HepG2 (cell line): ENCODE data around the gene MLLT10. TPM values are rescaled to one million over a fixed set of nuclear protein-coding genes. Genes with fewer than 3 reads are reported as not detected.
A peak's percentile ranks its signal among the peaks of the same experiment; 100 is the strongest.

ENCODE experiments used
- GTF3A ChIP-seq: sonication (generic); formaldehyde crosslinking; conservative IDR thresholded peaks from 2 replicates; pipeline ENCODE4 v1.4.0; 2020; ENCODE audit warnings: mild to moderate bottlenecking, missing genetic modification reagents
- HMG20A ChIP-seq: IDR thresholded peaks from 2 replicates; pipeline ENCODE4 v1.6.1; 2016; ENCODE audit warnings: borderline replicate concordance
- JUND ChIP-seq: sonication (generic); formaldehyde crosslinking; IDR thresholded peaks from 2 replicates; pipeline ENCODE4 v1.8.0; 2022; ENCODE audit warnings: mild to moderate bottlenecking, missing genetic modification reagents
- KLF15 ChIP-seq: sonication (generic); formaldehyde crosslinking; IDR thresholded peaks from 2 replicates; pipeline ENCODE4 v1.8.1; 2023; ENCODE audit warnings: borderline replicate concordance, mild to moderate bottlenecking, inconsistent platforms, missing genetic modification reagents, mixed read lengths
- KMT2B ChIP-seq: IDR thresholded peaks from 2 replicates; pipeline ENCODE4 v1.6.1; 2016; ENCODE audit warnings: missing genetic modification reagents, missing compliant biosample characterization
- NFYC ChIP-seq: IDR thresholded peaks from 2 replicates; pipeline ENCODE4 v1.6.1; 2016; ENCODE audit warnings: missing genetic modification reagents, missing compliant biosample characterization
- SOX5 ChIP-seq: IDR thresholded peaks from 2 replicates; pipeline ENCODE4 v1.6.1; 2016; ENCODE audit warnings: borderline replicate concordance
- ZFP1 ChIP-seq: IDR thresholded peaks from 2 replicates; pipeline ENCODE4 v1.6.1; 2016
- ZNF224 ChIP-seq: sonication (generic); formaldehyde crosslinking; IDR thresholded peaks from 2 replicates; pipeline ENCODE4 v1.5.0; 2020; ENCODE audit warnings: mild to moderate bottlenecking, missing genetic modification reagents
- polyA plus RNA-seq, 8 experiments: library from polyadenylated mRNA; depleted of rRNA in 3 of 8; stranded (reverse) in 7 of 8; unstranded in 1 of 8; fragments of >200 nt; fragmentation: Illumina TruSeq in 4 of 8; extraction: Trizol in 4 of 8; gene quantifications; 2 replicates each; pipeline versions ENCODE4 v1.2.1 to v1.2.3, GENCODE V29; 2011 to 2016; ENCODE audit warnings: low read depth in 4 of 8, missing spikeins in 1 of 8, mixed read lengths in 1 of 8; ENCODE audit not compliant: insufficient read depth in 1 of 8
- total RNA-seq, 5 experiments: library from RNA; depleted of rRNA; stranded (reverse); fragments of >200 nt; fragmentation: Illumina TruSeq; extraction: Trizol; gene quantifications; 2 replicates each; pipeline ENCODE4 v1.2.3, GENCODE V29; 2016; ENCODE audit warnings: low read depth in 1 of 5
- TF ChIP-seq, protein P1 (sequence below): sonication (generic); formaldehyde crosslinking; IDR thresholded peaks from 2 replicates; pipeline ENCODE4 v1.4.0; 2020; ENCODE audit warnings: missing genetic modification reagents
- TF ChIP-seq, protein P2 (sequence below): IDR thresholded peaks from 2 replicates; pipeline ENCODE4 v1.6.1; 2016
- TF ChIP-seq, protein P3 (sequence below): sonication (generic); formaldehyde crosslinking; IDR thresholded peaks from 2 replicates; pipeline ENCODE4 v1.5.1; 2020; ENCODE audit warnings: mild to moderate bottlenecking, missing genetic modification reagents, borderline replicate concordance
- TF ChIP-seq, protein P4 (sequence below), 2 experiments: fragments of 450-650 bp in 1 of 2; sonication (generic) in 1 of 2; formaldehyde crosslinking; IDR thresholded peaks; 2 replicates each; pipeline versions ENCODE4 v1.5.0 to v1.8.0; 2020 to 2022; ENCODE audit warnings: mild to moderate bottlenecking in 1 of 2, missing genetic modification reagents in 1 of 2
- TF ChIP-seq, protein P5 (sequence below): sonication (generic); formaldehyde crosslinking; IDR thresholded peaks from 2 replicates; pipeline ENCODE4 v1.5.1; 2020; ENCODE audit warnings: missing genetic modification reagents, mild to moderate bottlenecking, borderline replicate concordance
- TF ChIP-seq, protein P6 (sequence below): sonication (generic); formaldehyde crosslinking; IDR thresholded peaks from 2 replicates; pipeline ENCODE4 v1.8.0; 2022; ENCODE audit warnings: missing genetic modification reagents, mild to moderate bottlenecking, borderline replicate concordance

MLLT10 gene
- total and polyA plus RNA-seq, 2 of the 13 experiments (the other 11 are each of a cell fraction or from before 2014, with no cell fraction given) = 51.3 to 84.1 TPM

DNA sequence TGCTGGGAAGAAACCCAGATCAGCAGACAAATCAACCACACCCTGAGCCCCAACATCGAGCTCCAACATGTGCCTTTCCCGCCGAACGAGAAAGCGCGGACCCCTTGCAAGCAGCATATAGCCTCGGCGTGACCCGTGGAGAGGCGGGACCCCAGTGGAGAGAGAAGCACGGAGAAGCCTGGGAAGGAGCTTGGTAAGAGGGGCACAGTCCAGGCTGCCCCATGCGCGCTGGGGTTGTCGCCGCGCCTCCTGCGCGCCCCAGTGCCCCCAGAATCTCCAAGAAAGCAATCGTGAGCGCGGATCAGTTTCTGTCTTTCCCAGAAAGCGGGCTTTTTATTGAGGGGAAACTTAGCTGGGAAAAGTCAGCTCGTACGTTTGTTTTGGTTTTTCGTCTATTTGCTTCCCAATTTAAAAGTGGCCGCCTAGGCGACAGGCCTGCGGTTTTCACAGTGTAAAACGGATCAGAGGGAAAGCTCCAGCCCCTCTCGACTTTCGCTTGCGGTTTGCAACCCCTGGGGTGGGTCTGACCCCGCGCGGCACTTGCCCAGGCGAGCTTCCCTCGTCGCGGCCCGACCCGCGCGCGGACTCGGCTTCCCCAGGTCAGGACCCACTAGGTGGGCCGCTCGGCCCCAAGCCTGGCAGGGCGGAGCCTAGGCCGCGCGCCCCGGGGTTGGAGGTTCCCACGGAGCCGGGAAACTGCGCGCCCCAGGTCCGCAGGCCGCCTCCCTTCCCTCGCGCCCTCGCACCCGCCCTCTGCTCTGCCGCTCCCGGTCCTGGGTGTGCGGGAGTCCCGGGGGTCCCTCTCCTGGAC is 39.6 kb upstream of the MLLT10 start (continued):
- TF ChIP-seq, protein P1, sequence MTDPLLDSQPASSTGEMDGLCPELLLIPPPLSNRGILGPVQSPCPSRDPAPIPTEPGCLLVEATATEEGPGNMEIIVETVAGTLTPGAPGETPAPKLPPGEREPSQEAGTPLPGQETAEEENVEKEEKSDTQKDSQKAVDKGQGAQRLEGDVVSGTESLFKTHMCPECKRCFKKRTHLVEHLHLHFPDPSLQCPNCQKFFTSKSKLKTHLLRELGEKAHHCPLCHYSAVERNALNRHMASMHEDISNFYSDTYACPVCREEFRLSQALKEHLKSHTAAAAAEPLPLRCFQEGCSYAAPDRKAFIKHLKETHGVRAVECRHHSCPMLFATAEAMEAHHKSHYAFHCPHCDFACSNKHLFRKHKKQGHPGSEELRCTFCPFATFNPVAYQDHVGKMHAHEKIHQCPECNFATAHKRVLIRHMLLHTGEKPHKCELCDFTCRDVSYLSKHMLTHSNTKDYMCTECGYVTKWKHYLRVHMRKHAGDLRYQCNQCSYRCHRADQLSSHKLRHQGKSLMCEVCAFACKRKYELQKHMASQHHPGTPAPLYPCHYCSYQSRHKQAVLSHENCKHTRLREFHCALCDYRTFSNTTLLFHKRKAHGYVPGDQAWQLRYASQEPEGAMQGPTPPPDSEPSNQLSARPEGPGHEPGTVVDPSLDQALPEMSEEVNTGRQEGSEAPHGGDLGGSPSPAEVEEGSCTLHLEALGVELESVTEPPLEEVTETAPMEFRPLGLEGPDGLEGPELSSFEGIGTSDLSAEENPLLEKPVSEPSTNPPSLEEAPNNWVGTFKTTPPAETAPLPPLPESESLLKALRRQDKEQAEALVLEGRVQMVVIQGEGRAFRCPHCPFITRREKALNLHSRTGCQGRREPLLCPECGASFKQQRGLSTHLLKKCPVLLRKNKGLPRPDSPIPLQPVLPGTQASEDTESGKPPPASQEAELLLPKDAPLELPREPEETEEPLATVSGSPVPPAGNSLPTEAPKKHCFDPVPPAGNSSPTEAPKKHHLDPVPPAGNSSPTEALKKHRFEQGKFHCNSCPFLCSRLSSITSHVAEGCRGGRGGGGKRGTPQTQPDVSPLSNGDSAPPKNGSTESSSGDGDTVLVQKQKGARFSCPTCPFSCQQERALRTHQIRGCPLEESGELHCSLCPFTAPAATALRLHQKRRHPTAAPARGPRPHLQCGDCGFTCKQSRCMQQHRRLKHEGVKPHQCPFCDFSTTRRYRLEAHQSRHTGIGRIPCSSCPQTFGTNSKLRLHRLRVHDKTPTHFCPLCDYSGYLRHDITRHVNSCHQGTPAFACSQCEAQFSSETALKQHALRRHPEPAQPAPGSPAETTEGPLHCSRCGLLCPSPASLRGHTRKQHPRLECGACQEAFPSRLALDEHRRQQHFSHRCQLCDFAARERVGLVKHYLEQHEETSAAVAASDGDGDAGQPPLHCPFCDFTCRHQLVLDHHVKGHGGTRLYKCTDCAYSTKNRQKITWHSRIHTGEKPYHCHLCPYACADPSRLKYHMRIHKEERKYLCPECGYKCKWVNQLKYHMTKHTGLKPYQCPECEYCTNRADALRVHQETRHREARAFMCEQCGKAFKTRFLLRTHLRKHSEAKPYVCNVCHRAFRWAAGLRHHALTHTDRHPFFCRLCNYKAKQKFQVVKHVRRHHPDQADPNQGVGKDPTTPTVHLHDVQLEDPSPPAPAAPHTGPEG (CRISPR knock-in tag) = peak; percentile 74; the same call in 1 of the 2 replicates
- peak; percentile 30; the same call in 1 of the 2 replicates for TF ChIP-seq KMT2B
- TF ChIP-seq, protein P2, sequence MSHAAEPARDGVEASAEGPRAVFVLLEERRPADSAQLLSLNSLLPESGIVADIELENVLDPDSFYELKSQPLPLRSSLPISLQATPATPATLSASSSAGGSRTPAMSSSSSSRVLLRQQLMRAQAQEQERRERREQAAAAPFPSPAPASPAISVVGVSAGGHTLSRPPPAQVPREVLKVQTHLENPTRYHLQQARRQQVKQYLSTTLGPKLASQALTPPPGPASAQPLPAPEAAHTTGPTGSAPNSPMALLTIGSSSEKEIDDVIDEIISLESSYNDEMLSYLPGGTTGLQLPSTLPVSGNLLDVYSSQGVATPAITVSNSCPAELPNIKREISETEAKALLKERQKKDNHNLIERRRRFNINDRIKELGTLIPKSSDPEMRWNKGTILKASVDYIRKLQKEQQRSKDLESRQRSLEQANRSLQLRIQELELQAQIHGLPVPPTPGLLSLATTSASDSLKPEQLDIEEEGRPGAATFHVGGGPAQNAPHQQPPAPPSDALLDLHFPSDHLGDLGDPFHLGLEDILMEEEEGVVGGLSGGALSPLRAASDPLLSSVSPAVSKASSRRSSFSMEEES (CRISPR knock-in tag) = peak; percentile 37; the same call in 1 of the 2 replicates
- TF ChIP-seq GTF3A = no peak
- TF ChIP-seq, protein P3, sequence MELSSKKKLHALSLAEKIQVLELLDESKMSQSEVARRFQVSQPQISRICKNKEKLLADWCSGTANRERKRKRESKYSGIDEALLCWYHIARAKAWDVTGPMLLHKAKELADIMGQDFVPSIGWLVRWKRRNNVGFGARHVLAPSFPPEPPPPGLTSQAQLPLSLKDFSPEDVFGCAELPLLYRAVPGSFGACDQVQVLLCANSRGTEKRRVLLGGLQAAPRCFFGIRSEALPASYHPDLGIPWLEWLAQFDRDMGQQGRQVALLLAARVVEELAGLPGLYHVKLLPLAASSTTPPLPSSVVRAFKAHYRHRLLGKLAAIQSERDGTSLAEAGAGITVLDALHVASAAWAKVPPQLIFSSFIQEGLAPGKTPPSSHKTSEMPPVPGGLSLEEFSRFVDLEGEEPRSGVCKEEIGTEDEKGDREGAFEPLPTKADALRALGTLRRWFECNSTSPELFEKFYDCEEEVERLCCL (CRISPR knock-in tag) = no peak
- TF ChIP-seq, protein P4, sequence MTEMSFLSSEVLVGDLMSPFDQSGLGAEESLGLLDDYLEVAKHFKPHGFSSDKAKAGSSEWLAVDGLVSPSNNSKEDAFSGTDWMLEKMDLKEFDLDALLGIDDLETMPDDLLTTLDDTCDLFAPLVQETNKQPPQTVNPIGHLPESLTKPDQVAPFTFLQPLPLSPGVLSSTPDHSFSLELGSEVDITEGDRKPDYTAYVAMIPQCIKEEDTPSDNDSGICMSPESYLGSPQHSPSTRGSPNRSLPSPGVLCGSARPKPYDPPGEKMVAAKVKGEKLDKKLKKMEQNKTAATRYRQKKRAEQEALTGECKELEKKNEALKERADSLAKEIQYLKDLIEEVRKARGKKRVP (CRISPR knock-in tag; IDR thresholded peaks at IDR 0.05) = no peak
- TF ChIP-seq NFYC = no peak
- TF ChIP-seq HMG20A (CRISPR knock-in tag) = no peak
- TF ChIP-seq, protein P5, sequence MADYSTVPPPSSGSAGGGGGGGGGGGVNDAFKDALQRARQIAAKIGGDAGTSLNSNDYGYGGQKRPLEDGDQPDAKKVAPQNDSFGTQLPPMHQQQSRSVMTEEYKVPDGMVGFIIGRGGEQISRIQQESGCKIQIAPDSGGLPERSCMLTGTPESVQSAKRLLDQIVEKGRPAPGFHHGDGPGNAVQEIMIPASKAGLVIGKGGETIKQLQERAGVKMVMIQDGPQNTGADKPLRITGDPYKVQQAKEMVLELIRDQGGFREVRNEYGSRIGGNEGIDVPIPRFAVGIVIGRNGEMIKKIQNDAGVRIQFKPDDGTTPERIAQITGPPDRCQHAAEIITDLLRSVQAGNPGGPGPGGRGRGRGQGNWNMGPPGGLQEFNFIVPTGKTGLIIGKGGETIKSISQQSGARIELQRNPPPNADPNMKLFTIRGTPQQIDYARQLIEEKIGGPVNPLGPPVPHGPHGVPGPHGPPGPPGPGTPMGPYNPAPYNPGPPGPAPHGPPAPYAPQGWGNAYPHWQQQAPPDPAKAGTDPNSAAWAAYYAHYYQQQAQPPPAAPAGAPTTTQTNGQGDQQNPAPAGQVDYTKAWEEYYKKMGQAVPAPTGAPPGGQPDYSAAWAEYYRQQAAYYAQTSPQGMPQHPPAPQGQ (CRISPR knock-in tag) = no peak
- TF ChIP-seq, protein P6, sequence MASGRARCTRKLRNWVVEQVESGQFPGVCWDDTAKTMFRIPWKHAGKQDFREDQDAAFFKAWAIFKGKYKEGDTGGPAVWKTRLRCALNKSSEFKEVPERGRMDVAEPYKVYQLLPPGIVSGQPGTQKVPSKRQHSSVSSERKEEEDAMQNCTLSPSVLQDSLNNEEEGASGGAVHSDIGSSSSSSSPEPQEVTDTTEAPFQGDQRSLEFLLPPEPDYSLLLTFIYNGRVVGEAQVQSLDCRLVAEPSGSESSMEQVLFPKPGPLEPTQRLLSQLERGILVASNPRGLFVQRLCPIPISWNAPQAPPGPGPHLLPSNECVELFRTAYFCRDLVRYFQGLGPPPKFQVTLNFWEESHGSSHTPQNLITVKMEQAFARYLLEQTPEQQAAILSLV (CRISPR knock-in tag) = peak; percentile 77; the same call in 1 of the 2 replicates
- no peak; the same call in 1 of the 2 replicates for TF ChIP-seq JUND (CRISPR knock-in tag)
- no peak for TF ChIP-seq ZNF224 (CRISPR knock-in tag)
- no peak for TF ChIP-seq SOX5 (CRISPR knock-in tag)
- TF ChIP-seq ZFP1 (CRISPR knock-in tag) = no peak
- no peak for TF ChIP-seq KLF15 (CRISPR knock-in tag)
